Measurements from ENCODE around the gene NPAS3. TPM values are rescaled to one million over a fixed set of nuclear protein-coding genes. Genes with fewer than 3 reads are reported as not detected.

NPAS3 gene
- total RNA-seq, result 1 to 10 TPM in 1 of 4 donors, under 1 TPM in 2, not detected in 1; 0.13 to 1.1 (median 0.47) TPM

- intact Hi-C loops (cut with DNase I), result no loop called here
- Histone ChIP-seq H3K4me3 (peak within 1 kb of the TSS; percentile 32 to 81 (median 62)), H3K9me3 (no peaks in the 10 kb centered on the region), H3K27me3 (peaks cover 0 to 62% (median 3%) of the 10 kb centered on the region in 4 donors), H3K4me1 (peaks cover 3 to 41% (median 17%) of the 10 kb centered on the region in 3 donors), H3K36me3 (no peaks in the 10 kb centered on the region), H3K27ac (peak within 1 kb of the TSS; percentile 71 to 94 (median 84))
- no CpG with 5 or more reads among the region's 92 CpGs for WGBS, 2 donors
- DNase-seq, result no peak
- no peak for TF ChIP-seq POLR2A (IDR thresholded peaks at IDR 0.05)
- TF ChIP-seq CTCF (IDR thresholded peaks at IDR 0.05), result no peak
Observed at GRCh38 chr14:32938719-32939253, at the start of gene NPAS3. Gene NPAS3, plus strand, starts transcription at chr14:32938879.

GRCh38 chr14:32896979-32897697 lies 41.5 kb upstream of the NPAS3 start:
- intact Hi-C loops (cut with DNase I), result no loop called here
- Histone ChIP-seq H3K27me3 (no peaks in the 10 kb centered on the region), H3K9me3 (no peaks in the 10 kb centered on the region), H3K27ac (peak overlapping the region; percentile 10 to 77 (median 64)), H3K4me1 (peaks cover 0 to 3% (median 0%) of the 10 kb centered on the region in 3 donors), H3K36me3 (no peaks in the 10 kb centered on the region), H3K4me3 (peak overlapping the region; percentile 17 to 67 (median 42))
- TF ChIP-seq CTCF (IDR thresholded peaks at IDR 0.05), result no peak
- TF ChIP-seq POLR2A (IDR thresholded peaks at IDR 0.05), result no peak
- no peak for DNase-seq
- 32 to 35% methylated on average over 10 of the region's 10 CpGs for WGBS, 2 donors

- TF ChIP-seq CTCF (IDR thresholded peaks at IDR 0.05), result no peak
- H3K4me1 ChIP-seq, result peaks cover 0 to 3% (median 0%) of the 10 kb centered on the region in 3 donors
- no peaks in the 10 kb centered on the region for H3K9me3 ChIP-seq
- no peaks in the 10 kb centered on the region for H3K36me3 ChIP-seq
- H3K4me3 ChIP-seq, result peak overlapping the region; percentile 17 to 67 (median 42)
- H3K27ac ChIP-seq, result peak overlapping the region; percentile 10 to 77 (median 64)
- no peaks in the 10 kb centered on the region for H3K27me3 ChIP-seq
- DNase-seq, result no peak
- WGBS, 2 donors, result 70 to 77% methylated on average over 7 of the region's 7 CpGs
- intact Hi-C loops (cut with DNase I), result no loop called here
Observed at GRCh38 chr14:32897698-32898064, 41.0 kb upstream of the NPAS3 start.

- 59 to 90% methylated on average over 2 of the region's 2 CpGs for WGBS, 2 donors
- DNase-seq, result no peak
- intact Hi-C loops (cut with DNase I), result no loop called here
- Histone ChIP-seq H3K27me3 (no peaks in the 10 kb centered on the region), H3K4me3 (no peak overlapping the region), H3K4me1 (peaks cover 0 to 3% (median 0%) of the 10 kb centered on the region in 3 donors), H3K9me3 (no peaks in the 10 kb centered on the region), H3K36me3 (no peaks in the 10 kb centered on the region), H3K27ac (no peak overlapping the region)
- TF ChIP-seq CTCF (IDR thresholded peaks at IDR 0.05) (no peak), POLR2A (IDR thresholded peaks at IDR 0.05) (no peak)
Observed at GRCh38 chr14:32898876-32899275, 39.8 kb upstream of the NPAS3 start.

GRCh38 chr14:32900547-32900946 lies 38.1 kb upstream of the NPAS3 start:
- 29 to 43% methylated on average over 3 of the region's 3 CpGs for WGBS, 2 donors
- H3K4me3 ChIP-seq, result no peak overlapping the region
- intact Hi-C loops (cut with DNase I), result no loop called here
- TF ChIP-seq CTCF (IDR thresholded peaks at IDR 0.05) (no peak), POLR2A (IDR thresholded peaks at IDR 0.05) (no peak)
- H3K36me3 ChIP-seq, result no peaks in the 10 kb centered on the region
- H3K27me3 ChIP-seq, result no peaks in the 10 kb centered on the region
- no peak overlapping the region for H3K27ac ChIP-seq
- DNase-seq, result no peak
- peaks cover 0 to 3% (median 0%) of the 10 kb centered on the region in 3 donors for H3K4me1 ChIP-seq
- no peaks in the 10 kb centered on the region for H3K9me3 ChIP-seq
